B cell (primary cell): Measurements from ENCODE around the gene GDAP1L1.

Experiments
- EZH2 ChIP-seq: IDR thresholded peaks from 2 replicates; pipeline ENCODE4 v1.6.1; 2012; ENCODE audit warnings: borderline replicate concordance, low read depth, mild to moderate bottlenecking, moderate library complexity, low read length; ENCODE audit not compliant: insufficient read depth, poor library complexity, severe bottlenecking
- TF ChIP-seq, protein P1 (sequence below): fragments of 200-600 bp; IDR thresholded peaks from one replicate; pipeline ENCODE4 v1.8.0; 2022; ENCODE audit warnings: antibody characterized with exemption, mild to moderate bottlenecking

DNA sequence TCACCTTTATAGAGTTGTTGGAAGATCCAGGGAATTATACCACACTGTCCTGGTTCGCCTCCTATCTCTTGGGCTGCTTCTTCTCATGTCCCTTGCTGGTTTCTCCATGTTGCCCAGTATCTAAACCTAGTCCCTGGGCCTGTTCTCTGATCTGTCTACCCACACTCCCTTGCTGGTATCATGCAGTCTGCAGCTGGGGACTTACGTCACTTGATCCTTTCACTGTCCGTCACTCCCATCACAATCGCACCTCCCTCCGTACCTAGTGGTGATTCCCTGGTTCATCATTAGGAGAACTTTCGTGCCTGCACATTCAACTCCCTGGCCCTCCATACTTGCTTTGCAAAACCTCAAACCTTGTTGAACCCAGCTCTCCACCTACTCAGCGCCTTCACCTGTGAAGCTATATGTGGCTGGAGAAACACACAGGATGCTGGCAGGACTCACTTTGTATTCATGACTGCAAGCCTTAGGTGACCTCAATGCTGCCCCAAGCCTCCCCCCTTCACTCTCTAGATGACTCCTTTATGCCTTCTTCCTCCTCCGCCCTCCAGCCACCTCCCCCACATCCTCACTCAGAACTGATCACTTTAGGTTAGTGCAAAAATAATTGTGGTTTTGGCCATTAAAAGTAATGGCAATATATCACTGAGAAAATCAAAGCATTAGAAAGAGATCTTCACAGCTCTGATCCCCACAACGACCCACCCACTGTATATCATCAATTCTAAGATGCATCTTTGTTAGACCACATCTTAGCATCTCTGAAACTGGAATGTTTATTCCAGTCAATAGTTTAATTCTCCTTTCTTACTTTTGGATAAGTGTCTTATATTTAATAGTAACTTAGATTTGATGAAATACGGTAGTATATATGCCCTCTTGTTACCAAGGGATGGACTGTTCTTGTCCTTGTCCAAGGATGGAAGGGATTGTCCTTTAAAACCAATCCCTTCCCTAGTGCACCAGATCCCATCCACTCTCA is 26.4 kb downstream of the GDAP1L1 start:
- TF ChIP-seq, protein P1, sequence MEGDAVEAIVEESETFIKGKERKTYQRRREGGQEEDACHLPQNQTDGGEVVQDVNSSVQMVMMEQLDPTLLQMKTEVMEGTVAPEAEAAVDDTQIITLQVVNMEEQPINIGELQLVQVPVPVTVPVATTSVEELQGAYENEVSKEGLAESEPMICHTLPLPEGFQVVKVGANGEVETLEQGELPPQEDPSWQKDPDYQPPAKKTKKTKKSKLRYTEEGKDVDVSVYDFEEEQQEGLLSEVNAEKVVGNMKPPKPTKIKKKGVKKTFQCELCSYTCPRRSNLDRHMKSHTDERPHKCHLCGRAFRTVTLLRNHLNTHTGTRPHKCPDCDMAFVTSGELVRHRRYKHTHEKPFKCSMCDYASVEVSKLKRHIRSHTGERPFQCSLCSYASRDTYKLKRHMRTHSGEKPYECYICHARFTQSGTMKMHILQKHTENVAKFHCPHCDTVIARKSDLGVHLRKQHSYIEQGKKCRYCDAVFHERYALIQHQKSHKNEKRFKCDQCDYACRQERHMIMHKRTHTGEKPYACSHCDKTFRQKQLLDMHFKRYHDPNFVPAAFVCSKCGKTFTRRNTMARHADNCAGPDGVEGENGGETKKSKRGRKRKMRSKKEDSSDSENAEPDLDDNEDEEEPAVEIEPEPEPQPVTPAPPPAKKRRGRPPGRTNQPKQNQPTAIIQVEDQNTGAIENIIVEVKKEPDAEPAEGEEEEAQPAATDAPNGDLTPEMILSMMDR: no peak
- no peak for TF ChIP-seq EZH2
